Pancreas (tissue), 10 donors: Measurements from ENCODE around the gene ANKS1B. TPM values are rescaled to one million over a fixed set of nuclear protein-coding genes. Genes with fewer than 3 reads are reported as not detected.

Experiments
- ATAC-seq, 4 donors: fragments of 200-7000 bp; cut with Tn5 transposase; one replicate each; pipeline versions ENCODE4 v1.8.0 to v1.9.1; 2020; ENCODE audit warnings: mild to moderate bottlenecking in 4 of 4, moderate library complexity in 4 of 4
- DNase-seq, 6 donors: peaks; one replicate each; pipeline ENCODE4 v3.0.0-alpha.2; 2020
- FAIRE-seq: peaks from 2 replicates; lab custom pipeline; 2012; peaks lifted over from hg19 to GRCh38; lab: Jason Lieb, UNC
- H3K27ac ChIP-seq, 4 donors: fragments of 200-600 bp; sonication (generic); 1 replicate in 3 of 4; 2 replicates in 1 of 4; pipeline versions ENCODE4 v1.5.0 to v1.8.0; 2020
- H3K27me3 ChIP-seq, 4 donors: fragments of 200-600 bp; one replicate each; pipeline ENCODE4 v1.8.0; 2021
- H3K36me3 ChIP-seq, 3 donors: fragments of 200-600 bp; sonication (generic) in 1 of 3; one replicate each; pipeline versions ENCODE4 v1.5.0 to v1.8.0; 2020 to 2021
- H3K4me1 ChIP-seq, 3 donors: fragments of 200-600 bp; one replicate each; pipeline ENCODE4 v1.8.0; 2021
- H3K4me3 ChIP-seq, 4 donors: fragments of 200-600 bp; sonication (generic) in 2 of 4; one replicate each; pipeline versions ENCODE4 v1.5.0 to v1.8.0; 2020 to 2021
- H3K9me3 ChIP-seq, 4 donors: fragments of 200-600 bp; one replicate each; pipeline ENCODE4 v1.8.0; 2021
- CTCF ChIP-seq, 4 donors: fragments of 200-600 bp; sonication (generic) in 3 of 4; IDR thresholded peaks; one replicate each; pipeline versions ENCODE4 v1.5.0 to v1.8.0; 2021; ENCODE audit warnings: antibody characterized with exemption in 4 of 4
- WGBS, 2 donors: extraction: QIAGEN DNeasy Blood & Tissue Kit; methylation state at CpG; one replicate each; pipeline ENCODE4 v1.1.7; 2013; 5-methylcytosine and 5-hydroxymethylcytosine counted together
- intact Hi-C, 3 donors: fragments of 100-400 bp; cut with DNase I; formaldehyde crosslinking; loops; one replicate each; pipeline versions ENCODE4 v1.11.1 to v1.14.2; 2022
- polyA plus RNA-seq, 2 donors: library from polyadenylated mRNA; stranded (reverse); fragments of 200-250 nt; gene quantifications; one replicate each; pipeline ENCODE4 v1.2.3, GENCODE V29; 2013
- total RNA-seq, 6 donors: library from RNA; stranded (reverse); fragmentation: NEBNext Ultra II Directional in 4 of 6; extraction: Animal tissue kit (Norgen Biotek cat#: 25700) in 4 of 6; gene quantifications; one replicate each; pipeline versions ENCODE4 v1.2.1 to v1.2.4, GENCODE V29; 2021 to 2023
- donor health status: healthy with polysubstance abuse.
- donor health status: DM: no; HTN: no; CAD: no; lungs with moderate emphysema.
- donor health status: DM: no; HTN: no; CAD: no.
- donor health status: control.
- donor health status: control.
- donor health status: Bipolar disorder and iron deficiency.
- donor health status: DM: yes; HTN: yes; CAD: no.
- donor health status: DM: no; HTN: no; CAD: no.
- donor health status: DM: no; HTN: no; CAD: no.
- donor health status: DM: yes; HTN: yes; CAD: no.

The ANKS1B gene
- total and polyA plus RNA-seq, 8 donors = 0.49 to 3.2 (median 1.9) TPM

GRCh38 chr12:99138393-99138792 lies 846.3 kb downstream of the ANKS1B start:
- 60 to 73% methylated on average over 4 of the region's 4 CpGs for WGBS, 2 donors
- FAIRE-seq = no peak

GRCh38 chr12:99137124-99137855 lies 847.4 kb downstream of the ANKS1B start:
- DNase-seq (no peak), ATAC-seq (no peak), FAIRE-seq (no peak)
- intact Hi-C loops = no loop called here
- no peaks in the 10 kb centered on the region for H3K9me3 ChIP-seq
- no peak overlapping the region for H3K4me3 ChIP-seq
- no peaks in the 10 kb centered on the region for H3K27me3 ChIP-seq
- WGBS, 2 donors = 62 to 66% methylated on average over 8 of the region's 8 CpGs
- TF ChIP-seq CTCF (IDR thresholded peaks at IDR 0.05) = no peak
- no peaks in the 10 kb centered on the region for H3K36me3 ChIP-seq
- H3K4me1 ChIP-seq = no peaks in the 10 kb centered on the region
- no peak overlapping the region for H3K27ac ChIP-seq

More at GRCh38 chr12:99138393-99138792, 846.3 kb downstream of the ANKS1B start:
- TF ChIP-seq CTCF (IDR thresholded peaks at IDR 0.05) = no peak
- Histone ChIP-seq H3K4me1 (no peaks in the 10 kb centered on the region), H3K4me3 (no peak overlapping the region), H3K27ac (no peak overlapping the region), H3K36me3 (no peaks in the 10 kb centered on the region), H3K27me3 (no peaks in the 10 kb centered on the region), H3K9me3 (no peaks in the 10 kb centered on the region)
- DNase-seq = no peak
- ATAC-seq = no peak
- intact Hi-C loops = no loop called here

- FAIRE-seq = no peak
- Histone ChIP-seq H3K4me3 (no peak overlapping the region), H3K4me1 (no peaks in the 10 kb centered on the region), H3K27me3 (no peaks in the 10 kb centered on the region), H3K9me3 (no peaks in the 10 kb centered on the region), H3K27ac (no peak overlapping the region), H3K36me3 (no peaks in the 10 kb centered on the region)
- no peak for DNase-seq
- no peak for TF ChIP-seq CTCF (IDR thresholded peaks at IDR 0.05)
- ATAC-seq = no peak
- intact Hi-C loops = no loop called here
Observed at GRCh38 chr12:99136516-99136915, 848.2 kb downstream of the ANKS1B start.

- no peaks in the 10 kb centered on the region for H3K27me3 ChIP-seq
- no peak for ATAC-seq
- no peak for TF ChIP-seq CTCF (IDR thresholded peaks at IDR 0.05)
Observed at GRCh38 chr12:99135376-99135775, 849.4 kb downstream of the ANKS1B start.

GRCh38 chr12:99133401-99133800 lies 851.3 kb downstream of the ANKS1B start:
- WGBS, 2 donors = 68 to 91% methylated on average over 2 of the region's 2 CpGs
- TF ChIP-seq CTCF (IDR thresholded peaks at IDR 0.05) = no peak

More at GRCh38 chr12:99135376-99135775, 849.4 kb downstream of the ANKS1B start:
- DNase-seq (no peak), FAIRE-seq (no peak)
- H3K36me3 ChIP-seq = no peaks in the 10 kb centered on the region
- intact Hi-C loops = no loop called here
- H3K9me3 ChIP-seq = no peaks in the 10 kb centered on the region
- no peak overlapping the region for H3K27ac ChIP-seq
- no peaks in the 10 kb centered on the region for H3K4me1 ChIP-seq
- WGBS, 2 donors = 34 to 38% methylated on average over 4 of the region's 4 CpGs
- no peak overlapping the region for H3K4me3 ChIP-seq

More at GRCh38 chr12:99133401-99133800, 851.3 kb downstream of the ANKS1B start:
- Histone ChIP-seq H3K27ac (no peak overlapping the region), H3K4me3 (no peak overlapping the region), H3K27me3 (no peaks in the 10 kb centered on the region), H3K36me3 (no peaks in the 10 kb centered on the region), H3K9me3 (no peaks in the 10 kb centered on the region), H3K4me1 (no peaks in the 10 kb centered on the region)
- no peak for FAIRE-seq
- intact Hi-C loops = no loop called here
- ATAC-seq = no peak
- no peak for DNase-seq
